Vagina (tissue), 2 donors: ENCODE data around the gene FNDC10.

Source experiments
- CTCF ChIP-seq, 3 experiments: fragments of 450-650 bp in 2 of 3; fragments of 200-600 bp in 1 of 3; sonication (generic) in 1 of 3; IDR thresholded peaks; one replicate each; pipeline ENCODE4 v1.5.1; 2017 to 2019; ENCODE audit warnings: antibody characterized with exemption in 3 of 3, mild to moderate bottlenecking in 2 of 3, moderate library complexity in 2 of 3
- POLR2A ChIP-seq, 2 donors: fragments of 450-650 bp; IDR thresholded peaks; one replicate each; pipeline ENCODE4 v1.6.1; 2017; ENCODE audit warnings: antibody characterized with exemption in 2 of 2, mild to moderate bottlenecking in 2 of 2, moderate library complexity in 2 of 2
- POLR2AphosphoS5 ChIP-seq, 2 donors: sonication (generic); formaldehyde crosslinking; IDR thresholded peaks; one replicate each; pipeline ENCODE4 v1.9.0; 2017; ENCODE audit warnings: antibody characterized with exemption in 2 of 2, mild to moderate bottlenecking in 2 of 2, low read depth in 1 of 2; ENCODE audit not compliant: insufficient read depth in 1 of 2

- TF ChIP-seq POLR2A (IDR thresholded peaks at IDR 0.05) (no peak), CTCF (IDR thresholded peaks at IDR 0.05) (no peak), POLR2AphosphoS5 (IDR thresholded peaks at IDR 0.05; ENCODE audit: insufficient read depth in 1 of 2, low read depth in 1 of 2) (no peak)
Observed at GRCh38 chr1:1563688-1564087, 36.2 kb downstream of the FNDC10 start.
